ENCODE measurements around the gene SULF2.

DNA sequence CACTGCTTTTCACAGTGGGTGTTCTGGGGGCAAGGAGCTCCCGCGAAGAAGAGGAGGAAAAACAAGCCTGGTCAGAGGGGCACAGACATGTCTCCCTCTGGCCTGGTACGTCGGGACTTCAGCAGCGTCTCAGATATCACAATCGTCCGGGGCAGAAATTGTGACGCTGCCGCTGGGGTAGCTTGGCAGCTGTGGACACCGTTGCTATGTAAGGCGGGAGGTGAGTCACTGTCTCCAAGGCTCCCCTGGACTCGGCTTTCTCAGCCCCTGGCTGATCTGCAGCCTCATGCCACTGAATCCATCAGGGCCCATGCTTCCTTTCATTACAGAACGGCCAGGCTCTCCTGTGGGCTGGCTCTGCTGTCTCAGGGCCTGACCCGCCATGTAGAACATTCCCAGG, 98.7 kb downstream of the SULF2 start:
- TF ChIP-seq, protein P1, sequence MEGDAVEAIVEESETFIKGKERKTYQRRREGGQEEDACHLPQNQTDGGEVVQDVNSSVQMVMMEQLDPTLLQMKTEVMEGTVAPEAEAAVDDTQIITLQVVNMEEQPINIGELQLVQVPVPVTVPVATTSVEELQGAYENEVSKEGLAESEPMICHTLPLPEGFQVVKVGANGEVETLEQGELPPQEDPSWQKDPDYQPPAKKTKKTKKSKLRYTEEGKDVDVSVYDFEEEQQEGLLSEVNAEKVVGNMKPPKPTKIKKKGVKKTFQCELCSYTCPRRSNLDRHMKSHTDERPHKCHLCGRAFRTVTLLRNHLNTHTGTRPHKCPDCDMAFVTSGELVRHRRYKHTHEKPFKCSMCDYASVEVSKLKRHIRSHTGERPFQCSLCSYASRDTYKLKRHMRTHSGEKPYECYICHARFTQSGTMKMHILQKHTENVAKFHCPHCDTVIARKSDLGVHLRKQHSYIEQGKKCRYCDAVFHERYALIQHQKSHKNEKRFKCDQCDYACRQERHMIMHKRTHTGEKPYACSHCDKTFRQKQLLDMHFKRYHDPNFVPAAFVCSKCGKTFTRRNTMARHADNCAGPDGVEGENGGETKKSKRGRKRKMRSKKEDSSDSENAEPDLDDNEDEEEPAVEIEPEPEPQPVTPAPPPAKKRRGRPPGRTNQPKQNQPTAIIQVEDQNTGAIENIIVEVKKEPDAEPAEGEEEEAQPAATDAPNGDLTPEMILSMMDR (IDR thresholded peaks at IDR 0.05), result no peak
- TF ChIP-seq POLR2A (IDR thresholded peaks at IDR 0.05), result no peak

Measured in testis (tissue), 2 donors.